Adipocyte (in vitro differentiated cells): ENCODE measurements around the gene NFIB.

Experiments used
- DNase-seq: peaks from one replicate; pipeline ENCODE4 v3.0.0-alpha.2; 2015; ENCODE audit warnings: low read depth
- H3K27me3 ChIP-seq: replicated peaks from 2 replicates; pipeline ENCODE4 v1.7.0; 2013; ENCODE audit warnings: mild to moderate bottlenecking, low read length, moderate library complexity; ENCODE audit not compliant: control insufficient read depth, insufficient read depth
- H3K36me3 ChIP-seq: 2 replicates; pipeline ENCODE4 v1.7.0; 2013; ENCODE audit warnings: low read length, mild to moderate bottlenecking, moderate library complexity; ENCODE audit not compliant: control insufficient read depth, insufficient read depth, severe bottlenecking
- H3K4me1 ChIP-seq: 2 replicates; pipeline ENCODE4 v1.7.0; 2013; ENCODE audit warnings: mild to moderate bottlenecking, low read length, moderate library complexity; ENCODE audit not compliant: control insufficient read depth, insufficient read depth
- H3K4me3 ChIP-seq: 2 replicates; pipeline ENCODE4 v1.7.0; 2013; ENCODE audit warnings: mild to moderate bottlenecking, low read length, moderate library complexity
- H3K9ac ChIP-seq: 2 replicates; pipeline ENCODE4 v1.7.0; 2013; ENCODE audit warnings: mild to moderate bottlenecking, low read length, moderate library complexity
- H3K9me3 ChIP-seq: 2 replicates; pipeline ENCODE4 v1.7.0; 2013; ENCODE audit warnings: mild to moderate bottlenecking, low read length, moderate library complexity; ENCODE audit not compliant: control insufficient read depth

NFIB gene

GRCh38 chr9:14313951-14314423, at the start of gene NFIB:
Gene NFIB (minus strand): TSS chr9:14314141. CDS start chr9:14313511, 630 bp downstream.
- Histone ChIP-seq H3K36me3 (no peaks in the 10 kb centered on the region), H3K9ac (peak within 1 kb of the TSS; percentile 97), H3K4me3 (peak within 1 kb of the TSS; percentile 94), H3K4me1 (peaks cover 45% of the 10 kb centered on the region), H3K9me3 (no peaks in the 10 kb centered on the region), H3K27me3 (no peaks in the 10 kb centered on the region)
- peak; percentile 76 for DNase-seq

- Histone ChIP-seq H3K9ac (no peak overlapping the region), H3K4me1 (peaks cover 54% of the 10 kb centered on the region), H3K4me3 (no peak overlapping the region), H3K36me3 (no peaks in the 10 kb centered on the region), H3K9me3 (no peaks in the 10 kb centered on the region), H3K27me3 (no peaks in the 10 kb centered on the region)
- DNase-seq: peak; percentile 52
Observed at GRCh38 chr9:14362175-14362574, 48.2 kb upstream of the NFIB start.

- Histone ChIP-seq H3K4me1 (peaks cover 57% of the 10 kb centered on the region), H3K9ac (no peak overlapping the region), H3K27me3 (no peaks in the 10 kb centered on the region), H3K4me3 (no peak overlapping the region), H3K36me3 (no peaks in the 10 kb centered on the region), H3K9me3 (no peaks in the 10 kb centered on the region)
- no peak for DNase-seq
Observed at GRCh38 chr9:14361074-14361473, 47.1 kb upstream of the NFIB start.

- no peak for DNase-seq
- Histone ChIP-seq H3K9me3 (no peaks in the 10 kb centered on the region), H3K4me1 (peaks cover 49% of the 10 kb centered on the region), H3K27me3 (peaks cover 4% of the 10 kb centered on the region), H3K36me3 (no peaks in the 10 kb centered on the region), H3K9ac (no peak overlapping the region), H3K4me3 (no peak overlapping the region)
Observed at GRCh38 chr9:14358523-14358922, 44.6 kb upstream of the NFIB start.

- DNase-seq: no peak
- Histone ChIP-seq H3K27me3 (peaks cover 7% of the 10 kb centered on the region), H3K4me1 (peaks cover 33% of the 10 kb centered on the region), H3K36me3 (no peaks in the 10 kb centered on the region), H3K4me3 (no peak overlapping the region), H3K9ac (no peak overlapping the region), H3K9me3 (no peaks in the 10 kb centered on the region)
Observed at GRCh38 chr9:14356351-14357265, 42.7 kb upstream of the NFIB start.

- Histone ChIP-seq H3K9ac (no peak overlapping the region), H3K27me3 (peaks cover 30% of the 10 kb centered on the region), H3K9me3 (no peaks in the 10 kb centered on the region), H3K4me3 (no peak overlapping the region), H3K4me1 (peaks cover 39% of the 10 kb centered on the region), H3K36me3 (no peaks in the 10 kb centered on the region)
- DNase-seq: no peak
Observed at GRCh38 chr9:14354201-14354600, 40.3 kb upstream of the NFIB start.

- Histone ChIP-seq H3K36me3 (no peaks in the 10 kb centered on the region), H3K27me3 (peaks cover 37% of the 10 kb centered on the region), H3K9ac (peak overlapping the region; percentile 52), H3K4me3 (peak overlapping the region; percentile 66), H3K4me1 (peaks cover 40% of the 10 kb centered on the region), H3K9me3 (no peaks in the 10 kb centered on the region)
- peak; percentile 95 for DNase-seq
Observed at GRCh38 chr9:14353222-14354056, 39.5 kb upstream of the NFIB start.

- no peaks in the 10 kb centered on the region for H3K36me3 ChIP-seq
- H3K27me3 ChIP-seq: peaks cover 45% of the 10 kb centered on the region
- H3K4me1 ChIP-seq: peaks cover 43% of the 10 kb centered on the region
- no peaks in the 10 kb centered on the region for H3K9me3 ChIP-seq
- no peak overlapping the region for H3K4me3 ChIP-seq
- H3K9ac ChIP-seq: no peak overlapping the region
- no peak for DNase-seq
Observed at GRCh38 chr9:14352503-14352902, 38.6 kb upstream of the NFIB start.

- peaks cover 57% of the 10 kb centered on the region for H3K27me3 ChIP-seq
- DNase-seq: no peak
Observed at GRCh38 chr9:14351221-14351836, 37.4 kb upstream of the NFIB start.

GRCh38 chr9:14350754-14351153, 36.8 kb upstream of the NFIB start:
- H3K9ac ChIP-seq: no peak overlapping the region
- H3K27me3 ChIP-seq: peaks cover 62% of the 10 kb centered on the region
- no peaks in the 10 kb centered on the region for H3K9me3 ChIP-seq
- H3K4me1 ChIP-seq: peaks cover 37% of the 10 kb centered on the region
- no peak overlapping the region for H3K4me3 ChIP-seq
- no peaks in the 10 kb centered on the region for H3K36me3 ChIP-seq
- DNase-seq: no peak

More at GRCh38 chr9:14351221-14351836, 37.4 kb upstream of the NFIB start:
- Histone ChIP-seq H3K4me1 (peaks cover 40% of the 10 kb centered on the region), H3K9ac (no peak overlapping the region), H3K4me3 (no peak overlapping the region), H3K36me3 (no peaks in the 10 kb centered on the region), H3K9me3 (no peaks in the 10 kb centered on the region)

- Histone ChIP-seq H3K4me3 (no peak overlapping the region), H3K36me3 (no peaks in the 10 kb centered on the region), H3K4me1 (peaks cover 37% of the 10 kb centered on the region), H3K9me3 (no peaks in the 10 kb centered on the region), H3K9ac (no peak overlapping the region), H3K27me3 (peaks cover 67% of the 10 kb centered on the region)
- no peak for DNase-seq
Observed at GRCh38 chr9:14350349-14350728, 36.4 kb upstream of the NFIB start.
